GM12864 (cell line): Measurements from ENCODE around the gene FABP1.
A peak's percentile ranks its signal among the peaks of the same experiment; 100 is the strongest.

Experiments
- DNase-seq: peaks from one replicate; pipeline ENCODE4 v3.0.0-alpha.2; 2011; ENCODE audit warnings: low read depth
- H3K4me3 ChIP-seq: 2 replicates; pipeline ENCODE4 v1.5.1; 2011; ENCODE audit warnings: mild to moderate bottlenecking, low read depth, low read length, control low read depth
- TF ChIP-seq, protein P1 (sequence below): IDR thresholded peaks from 2 replicates; pipeline ENCODE4 v1.5.1; 2011; ENCODE audit warnings: low read depth, mild to moderate bottlenecking, moderate library complexity, low read length, control low read depth, inconsistent platforms; ENCODE audit errors: missing control alignments

Gene FABP1

DNA sequence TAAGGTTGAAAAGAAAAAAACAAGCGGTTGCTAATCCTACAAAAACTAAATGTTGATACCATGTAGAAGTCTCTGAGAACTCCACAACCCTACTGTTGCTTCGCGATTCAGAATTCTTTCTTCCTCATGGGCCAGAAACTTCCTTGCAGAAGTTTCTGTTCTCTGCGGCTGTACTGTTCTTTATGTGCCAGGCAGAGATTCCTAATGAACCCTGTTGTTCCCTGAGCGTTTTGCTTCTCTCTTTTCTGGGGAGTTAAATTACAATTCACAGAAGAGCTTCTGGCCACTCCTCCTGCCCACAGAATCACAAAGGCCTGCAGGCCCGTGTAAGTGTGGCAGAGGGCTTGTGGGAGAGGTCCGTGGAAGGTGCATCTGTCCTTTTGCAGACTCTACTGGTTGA is 40.5 kb upstream of the FABP1 start:
- H3K4me3 ChIP-seq: no peak overlapping the region
- no peak for DNase-seq
- TF ChIP-seq, protein P1, sequence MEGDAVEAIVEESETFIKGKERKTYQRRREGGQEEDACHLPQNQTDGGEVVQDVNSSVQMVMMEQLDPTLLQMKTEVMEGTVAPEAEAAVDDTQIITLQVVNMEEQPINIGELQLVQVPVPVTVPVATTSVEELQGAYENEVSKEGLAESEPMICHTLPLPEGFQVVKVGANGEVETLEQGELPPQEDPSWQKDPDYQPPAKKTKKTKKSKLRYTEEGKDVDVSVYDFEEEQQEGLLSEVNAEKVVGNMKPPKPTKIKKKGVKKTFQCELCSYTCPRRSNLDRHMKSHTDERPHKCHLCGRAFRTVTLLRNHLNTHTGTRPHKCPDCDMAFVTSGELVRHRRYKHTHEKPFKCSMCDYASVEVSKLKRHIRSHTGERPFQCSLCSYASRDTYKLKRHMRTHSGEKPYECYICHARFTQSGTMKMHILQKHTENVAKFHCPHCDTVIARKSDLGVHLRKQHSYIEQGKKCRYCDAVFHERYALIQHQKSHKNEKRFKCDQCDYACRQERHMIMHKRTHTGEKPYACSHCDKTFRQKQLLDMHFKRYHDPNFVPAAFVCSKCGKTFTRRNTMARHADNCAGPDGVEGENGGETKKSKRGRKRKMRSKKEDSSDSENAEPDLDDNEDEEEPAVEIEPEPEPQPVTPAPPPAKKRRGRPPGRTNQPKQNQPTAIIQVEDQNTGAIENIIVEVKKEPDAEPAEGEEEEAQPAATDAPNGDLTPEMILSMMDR: no peak

DNA sequence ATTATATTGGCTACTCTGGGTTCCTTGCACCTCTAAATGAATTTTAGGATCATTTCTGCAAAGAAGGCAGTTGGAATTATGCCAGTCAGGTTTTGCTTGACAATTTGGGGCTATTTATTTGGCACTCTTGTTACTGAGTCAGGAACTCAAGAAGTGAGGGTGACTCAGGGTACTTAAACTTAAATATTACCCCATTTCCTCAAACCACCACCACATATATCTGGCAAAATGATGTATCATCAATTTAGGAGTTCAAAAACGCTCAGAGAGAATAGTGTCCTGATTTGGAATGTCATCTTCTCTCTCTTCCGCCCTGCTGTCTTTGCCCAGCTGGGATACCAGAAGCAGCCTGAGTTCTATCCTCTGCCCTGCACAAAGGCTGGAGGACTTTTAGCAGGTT is 39.9 kb upstream of the FABP1 start:
- H3K4me3 ChIP-seq: no peak overlapping the region
- DNase-seq: no peak
- TF ChIP-seq, protein P1: no peak

DNA sequence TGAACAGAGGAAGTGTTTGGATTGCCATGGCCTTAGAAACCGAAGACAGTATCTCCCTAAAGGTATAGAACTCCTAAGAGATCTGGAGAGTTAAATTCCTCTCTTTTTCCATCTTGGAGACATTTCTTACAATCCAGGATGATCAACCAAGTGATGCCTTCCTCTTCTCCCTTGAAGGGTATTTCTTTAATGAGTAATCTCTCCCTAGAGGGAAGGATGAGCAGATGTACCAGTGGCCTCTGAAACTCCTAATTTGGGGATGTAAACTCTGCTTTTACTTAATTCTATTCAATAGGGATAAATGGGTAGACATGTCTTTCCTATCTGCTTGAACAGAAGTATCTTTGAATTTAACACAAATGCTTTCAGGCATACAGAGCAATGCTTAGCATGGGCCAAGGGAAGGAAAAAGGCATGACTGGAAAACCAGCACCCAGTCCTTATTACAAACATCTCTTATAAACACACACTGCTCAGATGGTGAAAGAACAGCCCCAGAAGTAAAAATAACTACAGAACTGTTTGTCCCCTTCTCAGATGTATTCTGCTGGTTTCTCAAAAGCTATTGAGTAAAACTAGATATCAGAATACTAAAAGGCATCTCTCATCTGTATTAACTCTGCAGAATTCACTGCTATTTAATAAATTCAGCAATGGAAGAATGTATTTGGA is 37.6 kb upstream of the FABP1 start:
- TF ChIP-seq, protein P1: no peak
- DNase-seq: no peak
- H3K4me3 ChIP-seq: no peak overlapping the region

DNA sequence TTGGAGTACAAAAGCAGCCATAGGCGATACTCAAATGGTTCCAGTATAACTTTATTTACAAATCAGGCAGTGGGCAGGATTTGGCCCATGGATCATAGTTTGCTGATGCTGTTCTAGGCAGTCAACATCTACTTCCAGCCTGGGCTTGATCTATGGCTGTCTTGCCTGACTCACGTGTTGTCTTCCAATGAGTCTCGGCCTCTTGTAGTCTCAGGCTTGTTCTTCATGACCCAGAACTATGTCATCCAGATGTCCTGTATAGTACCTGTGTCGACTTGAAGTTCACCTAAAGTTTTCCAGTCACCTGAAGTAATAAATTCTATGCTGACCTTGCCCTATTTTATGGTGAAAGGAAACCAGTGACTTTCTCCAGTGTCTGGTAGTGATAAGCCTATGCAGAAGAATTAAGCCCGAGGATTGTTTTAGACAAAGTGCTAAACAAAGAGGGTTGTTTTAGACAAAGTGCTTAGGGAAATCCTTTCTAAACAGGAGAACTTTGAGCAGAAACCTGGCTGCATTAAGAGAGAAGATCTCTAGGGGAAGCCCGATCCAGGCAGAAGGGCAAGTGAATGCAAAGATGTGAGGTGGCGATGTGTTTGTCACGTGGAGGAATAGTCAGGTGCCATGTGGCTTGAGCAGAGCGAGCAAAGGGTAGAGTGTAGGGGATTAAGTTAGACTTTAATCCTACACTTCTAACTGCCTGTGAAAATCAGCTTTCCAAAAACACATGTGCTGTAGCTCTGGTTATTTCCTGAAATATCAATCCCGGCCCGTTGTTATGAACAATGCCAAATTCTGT is 33.8 kb upstream of the FABP1 start:
- H3K4me3 ChIP-seq: no peak overlapping the region
- TF ChIP-seq, protein P1: no peak
- no peak for DNase-seq

DNA sequence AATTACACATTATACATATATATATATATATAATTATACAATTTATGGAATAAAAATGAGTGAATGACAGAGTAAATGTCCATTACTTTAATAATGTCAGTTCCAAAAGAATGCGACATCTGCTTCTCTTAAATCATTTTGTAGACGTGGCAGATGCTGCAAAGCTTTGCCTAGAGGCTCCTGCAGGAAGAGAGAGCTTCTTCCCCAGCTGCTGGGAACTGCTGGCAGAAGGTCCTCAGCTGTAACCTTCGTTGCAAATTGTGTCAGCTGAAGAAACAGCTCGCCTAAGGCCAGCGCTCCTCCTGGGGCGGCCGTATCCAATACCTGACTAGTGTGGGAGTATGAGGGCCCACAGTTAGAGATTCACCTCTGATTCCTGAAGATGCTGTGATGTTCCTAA is 32.7 kb upstream of the FABP1 start:
- no peak for DNase-seq
- TF ChIP-seq, protein P1: no peak
- no peak overlapping the region for H3K4me3 ChIP-seq

DNA sequence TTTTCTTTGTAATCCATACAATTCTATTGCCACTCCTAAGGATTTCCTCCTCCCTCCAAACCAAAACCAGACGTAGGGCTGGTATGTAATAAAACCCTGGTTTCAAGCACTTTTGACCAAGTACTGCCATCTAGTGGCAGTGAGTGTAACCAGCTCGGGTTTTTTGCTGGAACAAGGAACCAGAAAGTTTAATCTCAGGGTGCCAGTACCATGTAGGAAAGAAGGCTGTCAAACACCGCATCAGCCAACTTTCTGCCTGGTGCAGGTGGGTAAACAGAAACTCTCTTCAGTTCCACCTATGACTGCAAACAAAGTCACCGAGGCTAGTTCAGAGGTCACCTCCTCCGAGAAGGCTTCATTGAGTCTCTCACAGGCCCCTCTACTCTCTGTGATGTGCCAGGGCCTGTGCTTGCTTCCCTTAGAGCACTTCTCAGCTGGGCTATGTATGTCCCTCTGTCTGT is 32.1 kb upstream of the FABP1 start:
- no peak overlapping the region for H3K4me3 ChIP-seq
- TF ChIP-seq, protein P1: peak; percentile 78
- peak; percentile 13 for DNase-seq
